ENCODE measurements around the gene RASD1.

Gene RASD1, protein sequence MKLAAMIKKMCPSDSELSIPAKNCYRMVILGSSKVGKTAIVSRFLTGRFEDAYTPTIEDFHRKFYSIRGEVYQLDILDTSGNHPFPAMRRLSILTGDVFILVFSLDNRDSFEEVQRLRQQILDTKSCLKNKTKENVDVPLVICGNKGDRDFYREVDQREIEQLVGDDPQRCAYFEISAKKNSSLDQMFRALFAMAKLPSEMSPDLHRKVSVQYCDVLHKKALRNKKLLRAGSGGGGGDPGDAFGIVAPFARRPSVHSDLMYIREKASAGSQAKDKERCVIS

DNA sequence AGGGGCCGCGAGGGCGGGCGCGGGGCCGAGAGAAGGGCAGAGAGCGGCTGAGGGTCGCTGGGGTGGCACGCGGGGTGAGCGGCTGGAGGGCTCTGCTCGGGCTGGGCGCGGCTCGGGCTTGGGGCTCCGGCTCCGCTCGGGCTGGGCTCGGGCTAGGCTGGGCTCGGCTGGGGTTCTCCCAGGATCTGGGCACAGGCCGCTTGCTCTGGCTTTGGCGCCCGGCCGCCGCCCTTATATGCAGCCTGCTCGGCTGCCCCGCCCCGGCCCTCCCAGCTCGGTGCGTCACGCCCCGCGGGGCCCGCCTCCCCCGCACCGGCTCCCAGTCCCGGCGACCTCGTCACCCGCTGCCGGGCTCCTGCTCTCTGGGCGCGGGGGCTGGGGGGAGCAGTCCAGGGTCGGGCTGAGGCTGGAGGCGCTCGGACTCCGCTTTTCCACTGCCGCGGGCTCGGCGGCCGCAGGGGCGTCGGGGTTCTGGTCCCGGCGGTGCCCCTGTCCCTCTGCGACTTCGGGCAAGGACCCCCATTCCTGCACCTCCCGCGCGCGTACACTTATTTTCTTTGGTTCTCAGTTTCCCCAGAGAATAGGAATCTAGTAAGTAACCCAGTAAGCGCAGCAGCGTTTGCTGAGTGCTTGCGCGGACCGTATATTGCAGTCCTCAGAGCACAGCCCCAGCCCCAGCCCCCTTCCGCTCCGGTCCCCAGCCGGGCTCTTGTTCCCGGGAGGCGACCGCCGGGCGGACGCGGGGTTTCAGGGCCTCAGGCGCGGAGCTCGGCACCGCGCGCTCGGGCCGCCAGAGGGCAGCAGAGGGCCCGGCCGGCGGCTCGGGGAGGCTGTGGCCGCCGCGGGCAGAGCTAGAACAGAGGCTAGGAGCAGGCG is at the start of gene RASD1:
TSS of gene RASD1 (minus strand) at position 207 of the 876 bp plus-strand sequence. CDS start 214 bp downstream, outside the sequence.
- DNase-seq (ENCODE audit: low read depth), result no peak
- TF ChIP-seq, protein P1, sequence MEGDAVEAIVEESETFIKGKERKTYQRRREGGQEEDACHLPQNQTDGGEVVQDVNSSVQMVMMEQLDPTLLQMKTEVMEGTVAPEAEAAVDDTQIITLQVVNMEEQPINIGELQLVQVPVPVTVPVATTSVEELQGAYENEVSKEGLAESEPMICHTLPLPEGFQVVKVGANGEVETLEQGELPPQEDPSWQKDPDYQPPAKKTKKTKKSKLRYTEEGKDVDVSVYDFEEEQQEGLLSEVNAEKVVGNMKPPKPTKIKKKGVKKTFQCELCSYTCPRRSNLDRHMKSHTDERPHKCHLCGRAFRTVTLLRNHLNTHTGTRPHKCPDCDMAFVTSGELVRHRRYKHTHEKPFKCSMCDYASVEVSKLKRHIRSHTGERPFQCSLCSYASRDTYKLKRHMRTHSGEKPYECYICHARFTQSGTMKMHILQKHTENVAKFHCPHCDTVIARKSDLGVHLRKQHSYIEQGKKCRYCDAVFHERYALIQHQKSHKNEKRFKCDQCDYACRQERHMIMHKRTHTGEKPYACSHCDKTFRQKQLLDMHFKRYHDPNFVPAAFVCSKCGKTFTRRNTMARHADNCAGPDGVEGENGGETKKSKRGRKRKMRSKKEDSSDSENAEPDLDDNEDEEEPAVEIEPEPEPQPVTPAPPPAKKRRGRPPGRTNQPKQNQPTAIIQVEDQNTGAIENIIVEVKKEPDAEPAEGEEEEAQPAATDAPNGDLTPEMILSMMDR (IDR thresholded peaks at IDR 0.05; ENCODE audit: low read depth, low read length, missing control alignments), result peak; percentile 79
- peak within 1 kb of the TSS; percentile 55 for H3K4me3 ChIP-seq (ENCODE audit: low read depth, low read length)

DNA sequence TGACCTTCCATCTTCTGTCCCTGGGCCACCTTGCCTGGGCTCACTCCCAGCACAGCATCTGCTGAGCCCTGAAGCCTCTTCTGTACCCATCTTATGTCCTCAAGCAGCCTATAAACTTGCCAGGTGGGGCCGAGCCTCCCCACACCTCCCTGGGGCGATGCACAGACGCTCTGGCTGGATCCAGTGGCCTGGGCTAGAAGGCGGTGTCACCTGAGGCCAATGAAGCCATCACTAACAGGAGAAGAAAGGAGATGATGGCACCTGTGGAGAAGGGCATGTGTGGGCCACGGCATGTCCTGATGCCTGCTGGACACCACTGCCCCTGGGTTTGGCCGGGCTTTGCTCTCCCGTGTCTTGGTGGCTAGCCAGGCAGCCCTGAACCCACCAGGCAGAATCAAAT is 49.8 kb upstream of the RASD1 start:
- DNase-seq (ENCODE audit: low read depth), result no peak
- TF ChIP-seq, protein P1 (IDR thresholded peaks at IDR 0.05; ENCODE audit: low read depth, low read length, missing control alignments), result no peak

DNA sequence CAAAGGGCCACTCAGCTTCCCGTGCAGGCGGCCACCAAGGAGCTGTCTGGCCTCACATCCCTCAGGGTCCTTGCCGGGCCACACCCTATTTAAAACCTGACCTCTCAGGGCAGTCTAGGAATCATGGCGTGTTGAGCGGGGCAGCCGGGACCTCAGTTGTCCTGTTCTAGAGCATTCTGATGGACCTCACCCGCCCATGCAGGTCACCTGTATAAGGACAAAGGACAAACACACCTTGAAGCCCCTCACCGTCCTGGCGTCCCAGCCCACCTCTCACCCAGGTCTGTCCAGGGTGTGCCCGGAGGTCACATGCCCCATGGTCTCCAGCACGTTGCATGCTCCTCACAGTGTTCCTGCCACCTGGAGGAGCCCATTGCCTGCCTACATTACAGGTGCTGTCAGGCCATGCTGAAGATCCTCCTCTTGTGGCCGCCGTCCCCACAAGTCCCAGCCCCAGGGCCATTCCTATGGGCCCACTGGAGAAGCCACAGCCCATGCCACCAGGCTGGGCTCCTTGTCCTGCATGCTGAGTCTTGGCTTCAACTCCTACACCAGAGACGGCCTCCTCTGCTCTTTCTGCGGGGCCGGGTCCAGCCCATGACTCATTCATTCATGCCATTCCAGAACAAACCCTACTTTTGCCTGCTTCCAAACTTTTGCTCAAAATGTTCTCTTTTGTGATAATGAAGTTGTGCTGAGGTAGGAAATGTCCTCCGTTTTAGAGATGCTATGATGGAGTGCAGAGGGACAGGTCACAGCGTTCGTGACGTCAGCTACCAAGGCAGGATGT is 49.0 kb upstream of the RASD1 start:
- TF ChIP-seq, protein P1 (IDR thresholded peaks at IDR 0.05; ENCODE audit: low read depth, low read length, missing control alignments), result no peak
- H3K4me3 ChIP-seq (ENCODE audit: low read depth, low read length), result no peak overlapping the region
- no peak for DNase-seq (ENCODE audit: low read depth)

More for the DNA sequence above, 49.8 kb upstream of the RASD1 start:
- H3K4me3 ChIP-seq (ENCODE audit: low read depth, low read length), result no peak overlapping the region

DNA sequence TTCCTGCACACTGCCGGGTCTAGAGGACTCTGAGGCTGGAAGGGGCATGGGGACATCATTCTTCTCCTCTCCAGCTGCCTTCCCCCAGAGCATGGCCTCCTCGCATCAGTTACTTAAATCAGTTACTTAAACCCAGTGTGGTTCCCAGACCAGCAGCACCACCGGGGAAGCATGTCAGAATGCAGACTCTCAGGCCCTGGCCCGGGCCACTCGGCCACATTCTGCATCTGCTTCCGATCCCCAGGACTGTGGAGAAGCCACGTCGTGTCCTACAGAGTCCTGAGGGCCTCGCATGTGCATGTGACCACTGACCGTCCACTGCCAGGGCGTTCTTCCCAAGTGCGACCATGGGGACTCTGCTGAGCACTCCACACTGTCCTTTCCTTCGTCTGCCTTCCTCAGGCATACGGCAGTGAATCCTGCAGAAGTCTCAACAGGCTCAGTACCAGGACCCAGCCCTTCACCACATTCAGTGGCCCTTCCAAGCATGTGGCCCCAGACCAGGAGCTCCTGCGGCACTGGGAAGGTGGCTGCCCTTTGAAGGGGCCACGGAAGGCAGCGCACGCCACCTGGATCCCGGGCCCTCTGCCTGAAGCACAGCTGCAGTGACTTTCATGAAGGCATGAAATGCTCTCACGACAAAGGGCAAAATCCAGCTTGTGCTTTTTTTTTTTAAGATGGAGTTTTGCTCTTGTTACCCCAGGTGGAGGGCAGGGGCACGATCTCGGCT is 46.9 kb upstream of the RASD1 start:
- TF ChIP-seq, protein P1 (IDR thresholded peaks at IDR 0.05; ENCODE audit: low read depth, low read length, missing control alignments), result no peak
- no peak overlapping the region for H3K4me3 ChIP-seq (ENCODE audit: low read depth, low read length)
- no peak for DNase-seq (ENCODE audit: low read depth)

DNA sequence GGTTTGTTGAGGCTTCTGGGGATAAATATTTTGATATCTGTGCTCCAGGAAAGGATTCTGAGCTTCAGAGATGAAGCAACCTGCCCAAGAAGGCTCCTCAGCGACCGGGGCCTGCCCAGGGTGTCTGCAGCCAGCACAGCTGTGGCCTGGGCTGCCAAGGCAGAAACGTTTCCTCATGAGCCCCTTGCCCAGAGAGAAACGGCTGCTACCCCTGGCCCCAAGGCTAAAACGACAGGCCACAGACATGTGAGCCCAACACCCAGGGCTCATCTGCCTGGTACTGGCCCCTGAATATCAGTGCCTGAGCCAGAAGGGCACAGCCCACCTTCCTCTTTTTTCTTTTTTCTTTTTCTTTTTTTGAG is 45.4 kb upstream of the RASD1 start:
- no peak for DNase-seq (ENCODE audit: low read depth)
- no peak overlapping the region for H3K4me3 ChIP-seq (ENCODE audit: low read depth, low read length)
- TF ChIP-seq, protein P1 (IDR thresholded peaks at IDR 0.05; ENCODE audit: low read depth, low read length, missing control alignments), result no peak

DNA sequence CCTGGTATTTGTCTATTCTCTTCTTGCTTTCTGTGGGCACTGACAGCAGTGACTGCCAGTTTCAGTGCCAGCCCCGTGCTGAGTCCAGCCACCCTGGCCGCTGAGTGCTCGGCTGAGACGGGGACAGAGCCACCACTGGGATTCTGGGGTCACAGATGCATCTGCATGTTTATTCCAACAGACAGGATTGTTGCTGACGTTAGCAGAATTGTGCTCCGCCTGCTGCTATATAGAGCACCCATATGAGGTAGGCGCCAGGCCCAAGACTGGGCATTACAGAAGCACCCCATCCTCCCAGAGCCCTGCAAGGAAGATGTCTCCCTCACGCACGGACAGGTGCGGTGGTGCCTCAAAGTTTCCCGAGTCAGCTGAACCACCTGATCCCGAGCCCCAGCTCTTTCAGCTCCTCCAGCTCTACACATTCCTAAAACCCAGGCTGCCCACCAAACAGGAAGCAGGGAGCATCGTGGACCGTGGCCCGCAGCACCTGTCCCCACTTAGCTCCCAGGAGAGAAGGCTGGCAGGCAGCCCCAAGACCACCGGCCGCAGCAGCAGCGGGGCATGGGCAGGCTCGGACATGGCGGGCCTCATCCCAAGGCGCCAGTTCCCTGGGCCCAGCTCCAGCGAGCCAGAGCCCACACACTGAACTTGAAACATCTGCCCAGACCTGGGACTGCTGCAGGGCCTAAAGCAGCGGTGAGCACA is 44.9 kb upstream of the RASD1 start:
- no peak for DNase-seq (ENCODE audit: low read depth)
- no peak overlapping the region for H3K4me3 ChIP-seq (ENCODE audit: low read depth, low read length)
- TF ChIP-seq, protein P1 (IDR thresholded peaks at IDR 0.05; ENCODE audit: low read depth, low read length, missing control alignments), result no peak
